ENCODE results near the gene SRL. TPM values are rescaled to one million over a fixed set of nuclear protein-coding genes. Genes with fewer than 3 reads are reported as not detected.

SRL gene
- total RNA-seq, 1 experiment from 2014 or later, result 0.11 TPM

- H3K27me3 Mint-ChIP-seq (ENCODE audit: low read depth), result no peaks in the 10 kb centered on the region
- DNase-seq (ENCODE audit: low spot score), result no peak
- no peak for ATAC-seq
- POLR2A ChIA-PET, result interaction anchor here (0.6 kb wide), 1 partner anchor 54 kb away, joined by 4 read pairs; no protein-coding TSS in a partner anchor
- H3K36me3 Mint-ChIP-seq, result no peaks in the 10 kb centered on the region
- TF ChIP-seq ZNF232 (CRISPR knock-in tag; IDR thresholded peaks at IDR 0.05) (no peak), TP53 (CRISPR knock-in tag; IDR thresholded peaks at IDR 0.05) (no peak), FOXP4 (CRISPR knock-in tag; IDR thresholded peaks at IDR 0.05) (no peak), ZMAT4 (CRISPR knock-in tag; IDR thresholded peaks at IDR 0.05) (no peak), MYBL2 (CRISPR knock-in tag; IDR thresholded peaks at IDR 0.05) (no peak), SMAD3 (CRISPR knock-in tag; IDR thresholded peaks at IDR 0.05; ENCODE audit: borderline replicate concordance) (no peak), JUN (CRISPR knock-in tag; IDR thresholded peaks at IDR 0.05) (no peak), ZNF416 (CRISPR knock-in tag; IDR thresholded peaks at IDR 0.05) (no peak), ZNF671 (CRISPR knock-in tag; IDR thresholded peaks at IDR 0.05) (no peak), TEAD4 (CRISPR knock-in tag; IDR thresholded peaks at IDR 0.05) (no peak), IRF2 (CRISPR knock-in tag; IDR thresholded peaks at IDR 0.05; ENCODE audit: borderline replicate concordance, low read depth) (no peak)
- no peak overlapping the region for H3K4me3 Mint-ChIP-seq
- CTCF ChIA-PET, result interaction anchor here (0.6 to 2.4 kb wide), 2 partner anchors 215 to 260 kb away, joined by 6 to 8 read pairs; no protein-coding TSS in a partner anchor
- H3K4me1 Mint-ChIP-seq, result peaks cover 2% of the 10 kb centered on the region; the same call in 1 of the 2 replicates
- no peak overlapping the region for H3K27ac Mint-ChIP-seq
- no peaks in the 10 kb centered on the region for H3K9me3 Mint-ChIP-seq
Measured at GRCh38 chr16:4198816-4199215, 43.1 kb downstream of the SRL start.

GRCh38 chr16:4194661-4195060, 47.2 kb downstream of the SRL start:
- Mint-ChIP-seq H3K27ac (no peak overlapping the region), H3K36me3 (no peaks in the 10 kb centered on the region), H3K4me3 (no peak overlapping the region), H3K4me1 (no peaks in the 10 kb centered on the region), H3K27me3 (ENCODE audit: low read depth) (no peaks in the 10 kb centered on the region; the same call in 1 of the 2 replicates), H3K9me3 (no peaks in the 10 kb centered on the region)
- no peak for DNase-seq (ENCODE audit: low spot score)
- ChIA-PET CTCF (interaction anchor here (1.2 to 1.8 kb wide), 3 partner anchors 59 to 232 kb away, joined by 3 to 7 read pairs (median 6); partner anchors contain the start of gene TFAP4), POLR2A (no interaction called here)
- no peak for ATAC-seq
- TF ChIP-seq ZNF425 (CRISPR knock-in tag; conservative IDR thresholded peaks at IDR 0.05) (no peak), FOXP1 (CRISPR knock-in tag; IDR thresholded peaks at IDR 0.05; ENCODE audit: borderline replicate concordance) (no peak), ZMAT4 (CRISPR knock-in tag; IDR thresholded peaks at IDR 0.05) (no peak), ZBTB43 (CRISPR knock-in tag; IDR thresholded peaks at IDR 0.05) (no peak), CBFB (CRISPR knock-in tag; IDR thresholded peaks at IDR 0.05; ENCODE audit: low read depth) (no peak), E2F4 (CRISPR knock-in tag; IDR thresholded peaks at IDR 0.05; ENCODE audit: borderline replicate concordance, low read depth) (no peak)
